ENCODE results near the gene NGLY1.

Gene NGLY1

GRCh38 chr3:25783661-25784512, 644 bp upstream of the NGLY1 start:
- DNase-seq, result no peak

GRCh38 chr3:25782636-25782937, 656 bp downstream of the NGLY1 start:
- no peak for DNase-seq

- no peak for DNase-seq
Observed at GRCh38 chr3:25781758-25782594, 1.3 kb downstream of the NGLY1 start.

- DNase-seq, result no peak
Observed at GRCh38 chr3:25781145-25781757, 2.0 kb downstream of the NGLY1 start.

GRCh38 chr3:25780618-25781017, 2.6 kb downstream of the NGLY1 start:
- DNase-seq, result no peak

- no peak for DNase-seq
Observed at GRCh38 chr3:25775936-25776335, 7.3 kb downstream of the NGLY1 start.

- no peak for DNase-seq
Observed at GRCh38 chr3:25768851-25769250, 14.4 kb downstream of the NGLY1 start.

- DNase-seq, result no peak
Observed at GRCh38 chr3:25751725-25752124, 31.5 kb downstream of the NGLY1 start.

GRCh38 chr3:25751048-25751447, 32.2 kb downstream of the NGLY1 start:
- no peak for DNase-seq

- no peak for DNase-seq
Observed at GRCh38 chr3:25749031-25749581, 34.1 kb downstream of the NGLY1 start.

- DNase-seq, result no peak
Observed at GRCh38 chr3:25748189-25748588, 35.1 kb downstream of the NGLY1 start.

GRCh38 chr3:25747033-25747432, 36.2 kb downstream of the NGLY1 start:
- no peak for DNase-seq

GRCh38 chr3:25744470-25744869, 38.8 kb downstream of the NGLY1 start:
- DNase-seq, result no peak

- DNase-seq, result no peak
Observed at GRCh38 chr3:25728101-25728500, 55.1 kb downstream of the NGLY1 start.

GRCh38 chr3:25727316-25727715, 55.9 kb downstream of the NGLY1 start:
- DNase-seq, result no peak

- DNase-seq, result no peak
Observed at GRCh38 chr3:25725810-25726209, 57.4 kb downstream of the NGLY1 start.

- DNase-seq, result no peak
Observed at GRCh38 chr3:25724948-25725645, 58.1 kb downstream of the NGLY1 start.

- no peak for DNase-seq
Observed at GRCh38 chr3:25723802-25724201, 59.4 kb downstream of the NGLY1 start.

- DNase-seq, result no peak
Observed at GRCh38 chr3:25719321-25719720, 63.9 kb downstream of the NGLY1 start.

GRCh38 chr3:25713341-25713985, 69.8 kb downstream of the NGLY1 start:
- DNase-seq, result no peak

- DNase-seq, result no peak
Observed at GRCh38 chr3:25711090-25711489, 72.2 kb downstream of the NGLY1 start.

GRCh38 chr3:25708036-25708435, 75.2 kb downstream of the NGLY1 start:
- no peak for DNase-seq

Measured in activated naive CD4-positive, alpha-beta T cell treated with Interleukin-2 at 50 U/mL for 16 hours (primary cell).